Loucy (cell line): ENCODE measurements around the gene FXYD6.
A peak's percentile ranks its signal among the peaks of the same experiment; 100 is the strongest.

Experiments used
- H2AFZ ChIP-seq: fragments of 200-600 bp; sonication (generic); 2 replicates; pipeline ENCODE4 v1.6.0; 2016; ENCODE audit warnings: antibody characterized with exemption, mild to moderate bottlenecking, low read length, moderate library complexity
- H3F3A ChIP-seq: fragments of 200-600 bp; 2 replicates; pipeline ENCODE4 v1.6.0; 2016; ENCODE audit warnings: antibody characterized with exemption, low read depth, mild to moderate bottlenecking
- H3K27me3 ChIP-seq: fragments of 200-600 bp; sonication (generic); 2 replicates; pipeline ENCODE4 v1.6.1; 2014; ENCODE audit warnings: low read length, mild to moderate bottlenecking; ENCODE audit not compliant: insufficient read depth, poor library complexity, severe bottlenecking
- H3K36me3 ChIP-seq: fragments of 200-600 bp; sonication (generic); 2 replicates; pipeline ENCODE4 v1.6.1; 2016; ENCODE audit warnings: low read length; ENCODE audit not compliant: insufficient read depth
- H3K4me1 ChIP-seq: fragments of 200-600 bp; sonication (generic); 2 replicates; pipeline ENCODE4 v1.5.1; 2014; ENCODE audit warnings: low read length, mild to moderate bottlenecking; ENCODE audit not compliant: insufficient read depth, poor library complexity, severe bottlenecking
- H3K4me2 ChIP-seq: fragments of 200-600 bp; sonication (generic); 2 replicates; pipeline ENCODE4 v1.6.0; 2014; ENCODE audit warnings: antibody characterized with exemption, low read length, low read depth, mild to moderate bottlenecking; ENCODE audit not compliant: poor library complexity, severe bottlenecking
- H3K4me3 ChIP-seq: fragments of 200-600 bp; sonication (generic); 2 replicates; pipeline ENCODE4 v1.5.1; 2014; ENCODE audit warnings: low read length, mild to moderate bottlenecking, mixed read lengths; ENCODE audit not compliant: poor library complexity, severe bottlenecking
- H3K79me2 ChIP-seq: fragments of 200-600 bp; sonication (generic); 2 replicates; pipeline ENCODE4 v1.6.1; 2014; ENCODE audit warnings: low read length; ENCODE audit not compliant: insufficient read depth
- H3K9ac ChIP-seq: fragments of 200-600 bp; sonication (generic); 2 replicates; pipeline ENCODE4 v1.6.0; 2014; ENCODE audit warnings: mild to moderate bottlenecking, low read depth, low read length, moderate library complexity; ENCODE audit not compliant: poor library complexity, severe bottlenecking
- H3K9me2 ChIP-seq: fragments of 200-600 bp; sonication (generic); replicated peaks from 2 replicates; pipeline ENCODE4 v1.6.1; 2016; ENCODE audit warnings: low read depth, low read length, mixed read lengths
- H3K9me3 ChIP-seq: fragments of 200-600 bp; sonication (generic); 2 replicates; pipeline ENCODE4 v1.6.1; 2014; ENCODE audit warnings: mild to moderate bottlenecking, antibody characterized with exemption, low read length, low read depth; ENCODE audit not compliant: insufficient read depth
- H4K20me1 ChIP-seq: fragments of 200-600 bp; sonication (generic); 2 replicates; pipeline ENCODE4 v1.6.0; 2014; ENCODE audit warnings: antibody characterized with exemption, low read length, mild to moderate bottlenecking; ENCODE audit not compliant: insufficient read depth, poor library complexity, severe bottlenecking
- CTCF ChIP-seq: fragments of 200-600 bp; sonication (generic); conservative IDR thresholded peaks from 2 replicates; pipeline ENCODE4 v1.5.1; 2014; ENCODE audit warnings: mild to moderate bottlenecking, antibody characterized with exemption, low read length
- EZH2phosphoT487 ChIP-seq: fragments of 200-600 bp; IDR thresholded peaks from 2 replicates; pipeline ENCODE4 v1.6.1; 2018; ENCODE audit warnings: antibody characterized with exemption, mild to moderate bottlenecking, moderate library complexity, borderline replicate concordance

The FXYD6 gene

GRCh38 chr11:117916956-117917355 lies 40.5 kb upstream of the FXYD6 start:
- no peaks in the 10 kb centered on the region for H3F3A ChIP-seq
- H3K9me3 ChIP-seq, result no peaks in the 10 kb centered on the region
- H2AFZ ChIP-seq, result no peak overlapping the region
- no peaks in the 10 kb centered on the region for H4K20me1 ChIP-seq
- H3K9me2 ChIP-seq, result no peaks in the 10 kb centered on the region
- TF ChIP-seq CTCF (no peak), EZH2phosphoT487 (no peak)
- H3K27me3 ChIP-seq, result no peaks in the 10 kb centered on the region
- no peaks in the 10 kb centered on the region for H3K79me2 ChIP-seq
- H3K9ac ChIP-seq, result no peak overlapping the region
- H3K4me1 ChIP-seq, result peaks cover 47% of the 10 kb centered on the region
- H3K36me3 ChIP-seq, result no peaks in the 10 kb centered on the region
- no peak overlapping the region for H3K4me2 ChIP-seq
- no peak overlapping the region for H3K4me3 ChIP-seq

- no peaks in the 10 kb centered on the region for H3K79me2 ChIP-seq
Observed at GRCh38 chr11:117915672-117916235, 39.3 kb upstream of the FXYD6 start.

GRCh38 chr11:117914991-117915618 lies 38.6 kb upstream of the FXYD6 start:
- TF ChIP-seq EZH2phosphoT487 (no peak), CTCF (no peak)
- no peaks in the 10 kb centered on the region for H4K20me1 ChIP-seq
- H3K79me2 ChIP-seq, result no peaks in the 10 kb centered on the region
- peaks cover 41% of the 10 kb centered on the region for H3K4me1 ChIP-seq
- no peaks in the 10 kb centered on the region for H3K9me2 ChIP-seq
- no peaks in the 10 kb centered on the region for H3K27me3 ChIP-seq
- peak overlapping the region; percentile 25 for H3K4me3 ChIP-seq
- peak overlapping the region; percentile 50 for H2AFZ ChIP-seq
- H3K36me3 ChIP-seq, result no peaks in the 10 kb centered on the region
- H3K4me2 ChIP-seq, result peak overlapping the region; percentile 62
- H3K9me3 ChIP-seq, result no peaks in the 10 kb centered on the region
- no peaks in the 10 kb centered on the region for H3F3A ChIP-seq
- H3K9ac ChIP-seq, result peak overlapping the region; percentile 59

More at GRCh38 chr11:117915672-117916235, 39.3 kb upstream of the FXYD6 start:
- Histone ChIP-seq H3K4me1 (peaks cover 43% of the 10 kb centered on the region), H3K9me3 (no peaks in the 10 kb centered on the region), H3K9me2 (no peaks in the 10 kb centered on the region), H3K4me3 (peak overlapping the region; percentile 11), H2AFZ (no peak overlapping the region; the same call in 1 of the 2 replicates), H3K9ac (peak overlapping the region; percentile 59), H3F3A (no peaks in the 10 kb centered on the region), H4K20me1 (no peaks in the 10 kb centered on the region), H3K36me3 (no peaks in the 10 kb centered on the region), H3K27me3 (no peaks in the 10 kb centered on the region), H3K4me2 (peak overlapping the region; percentile 62)
- TF ChIP-seq CTCF (no peak), EZH2phosphoT487 (no peak)
